GM21825 (cell line): ENCODE results near the gene CACTIN.
"Not testable (repeated sequence)": the region's sequence is repeated elsewhere in the genome, so short reads cannot be mapped to it uniquely, and the experiment has no call there.

Experiments used
- ATAC-seq: cut with Tn5 transposase; IDR thresholded peaks from one replicate; pipeline ENCODE4 v1.9.1; 2021; ENCODE audit warnings: mild to moderate bottlenecking, moderate library complexity; ENCODE audit not compliant: unreplicated experiment

Gene CACTIN

GRCh38 chr19:3595521-3596061, 31.0 kb downstream of the CACTIN start:
- ATAC-seq = no peak

- no peak for ATAC-seq
These were observed 33.4 kb downstream of the CACTIN start for GRCh38 chr19:3593156-3593555.

- no peak for ATAC-seq
These were observed 34.5 kb downstream of the CACTIN start for GRCh38 chr19:3591876-3592613.

GRCh38 chr19:3590991-3591659, 35.5 kb downstream of the CACTIN start:
- ATAC-seq = no peak

- no peak for ATAC-seq
These were observed 36.6 kb downstream of the CACTIN start for GRCh38 chr19:3589949-3590348.

GRCh38 chr19:3589439-3589838, 37.2 kb downstream of the CACTIN start:
- no peak for ATAC-seq

GRCh38 chr19:3586707-3587346, 39.8 kb downstream of the CACTIN start:
- ATAC-seq = no peak

- ATAC-seq = no peak
These were observed 40.4 kb downstream of the CACTIN start for GRCh38 chr19:3586127-3586626.

GRCh38 chr19:3585301-3586126, 41.1 kb downstream of the CACTIN start, which contains the start of gene GIPC3:
Gene GIPC3, plus strand, starts transcription at chr19:3585478. Its CDS starts 120 bp downstream, at chr19:3585598.
- no peak for ATAC-seq

GRCh38 chr19:3584036-3584802, 42.4 kb downstream of the CACTIN start:
- ATAC-seq = not testable (repeated sequence)

- not testable (repeated sequence) for ATAC-seq
These were observed 44.8 kb downstream of the CACTIN start for GRCh38 chr19:3581792-3582191.

GRCh38 chr19:3580156-3580934, 46.2 kb downstream of the CACTIN start:
- no peak for ATAC-seq

GRCh38 chr19:3578390-3578789, 48.2 kb downstream of the CACTIN start:
- no peak for ATAC-seq

- no peak for ATAC-seq
These were observed 48.8 kb downstream of the CACTIN start for GRCh38 chr19:3577723-3578344.

- ATAC-seq = no peak
These were observed 49.7 kb downstream of the CACTIN start for GRCh38 chr19:3576696-3577443.

GRCh38 chr19:3575949-3576673, 50.5 kb downstream of the CACTIN start:
- ATAC-seq = no peak

- no peak for ATAC-seq
These were observed 51.3 kb downstream of the CACTIN start for GRCh38 chr19:3575260-3575741.
